Stimulated activated CD4-positive, alpha-beta T cell treated with anti-CD3 and anti-CD28 coated beads, Interleukin-4, amount 100 ng/mL, for 48 hours (primary cell): Measurements from ENCODE around the gene VAT1L.

Experiments
- DNase-seq, 2 donors: peaks; one replicate each; pipeline ENCODE4 v3.0.0-alpha.2; 2020; ENCODE audit warnings: low read depth in 2 of 2

VAT1L gene

GRCh38 chr16:77834635-77835540 lies 46.5 kb downstream of the VAT1L start:
- DNase-seq: no peak

- no peak for DNase-seq
Measured at GRCh38 chr16:77836801-77837200, 48.4 kb downstream of the VAT1L start.

- DNase-seq: no peak
Measured at GRCh38 chr16:77838597-77839255, 50.4 kb downstream of the VAT1L start.

- DNase-seq: no peak
Measured at GRCh38 chr16:77840093-77840492, 51.7 kb downstream of the VAT1L start.

GRCh38 chr16:77840673-77841501 lies 52.5 kb downstream of the VAT1L start:
- DNase-seq: no peak

GRCh38 chr16:77841502-77841763 lies 53.1 kb downstream of the VAT1L start:
- DNase-seq: no peak

GRCh38 chr16:77842468-77842867 lies 54.1 kb downstream of the VAT1L start:
- DNase-seq: no peak

GRCh38 chr16:77843405-77843804 lies 55.0 kb downstream of the VAT1L start:
- DNase-seq: no peak

GRCh38 chr16:77844801-77845200 lies 56.4 kb downstream of the VAT1L start:
- no peak for DNase-seq

GRCh38 chr16:77849646-77850258 lies 61.4 kb downstream of the VAT1L start:
- DNase-seq: no peak

GRCh38 chr16:77850636-77851333 lies 62.4 kb downstream of the VAT1L start:
- DNase-seq: no peak

- no peak for DNase-seq
Measured at GRCh38 chr16:77853161-77853560, 64.8 kb downstream of the VAT1L start.

- DNase-seq: no peak
Measured at GRCh38 chr16:77856438-77857160, 68.2 kb downstream of the VAT1L start.

- no peak for DNase-seq
Measured at GRCh38 chr16:77858060-77858459, 69.7 kb downstream of the VAT1L start.

GRCh38 chr16:77859493-77860232 lies 71.3 kb downstream of the VAT1L start:
- no peak for DNase-seq

GRCh38 chr16:77860953-77861352 lies 72.6 kb downstream of the VAT1L start:
- DNase-seq: no peak

GRCh38 chr16:77863250-77863649 lies 74.9 kb downstream of the VAT1L start:
- DNase-seq: no peak

- no peak for DNase-seq
Measured at GRCh38 chr16:77866752-77867151, 78.4 kb downstream of the VAT1L start.

- DNase-seq: no peak
Measured at GRCh38 chr16:77868052-77868451, 79.7 kb downstream of the VAT1L start.

GRCh38 chr16:77868478-77868877 lies 80.1 kb downstream of the VAT1L start:
- DNase-seq: peak in 1 of 2 donors; percentile 4
